ENCODE measurements around the gene NSUN4. TPM values are rescaled to one million over a fixed set of nuclear protein-coding genes. Genes with fewer than 3 reads are reported as not detected.
"Not testable (repeated sequence)": the region's sequence is repeated elsewhere in the genome, so short reads cannot be mapped to it uniquely, and the experiment has no call there.

Gene NSUN4
- 26.3 TPM for total RNA-seq

DNA sequence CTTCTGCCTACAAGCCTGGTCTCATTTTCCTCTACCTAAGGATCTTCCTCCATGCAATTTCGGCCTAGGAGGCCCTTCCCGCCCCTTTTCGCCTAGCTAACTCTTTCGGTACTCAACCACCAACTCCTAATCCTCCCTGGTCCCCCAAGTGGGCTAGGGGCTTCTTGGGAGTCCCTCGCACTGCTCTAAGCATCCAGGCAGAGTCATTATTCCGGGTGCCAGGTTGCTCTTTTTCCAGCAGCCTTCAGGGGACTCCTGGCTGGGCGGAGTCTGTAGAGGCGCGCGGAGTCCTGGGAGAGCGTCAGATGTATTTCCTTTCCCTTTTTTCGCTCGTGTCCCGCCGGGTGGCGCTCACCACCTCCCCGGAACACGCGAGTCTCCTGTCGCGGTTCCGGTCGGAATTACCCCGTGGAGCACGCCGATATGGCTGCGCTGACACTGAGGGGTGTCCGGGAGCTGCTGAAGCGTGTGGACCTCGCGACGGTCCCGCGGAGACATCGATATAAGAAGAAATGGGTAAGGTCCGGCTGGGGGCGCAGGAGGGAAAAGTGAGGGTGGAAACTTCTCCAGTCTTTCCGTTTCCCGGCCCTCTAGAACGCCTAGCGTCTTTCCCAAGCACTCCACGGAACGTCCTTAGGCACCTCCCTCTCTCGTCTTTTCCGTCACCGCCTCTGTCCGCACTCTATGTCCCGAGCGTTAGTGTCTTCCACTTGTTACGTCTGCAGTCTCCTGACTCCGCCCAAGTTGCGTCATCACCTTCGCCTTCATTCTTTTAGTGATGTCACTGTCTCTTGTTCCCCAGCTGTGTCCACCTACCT, at the start of gene NSUN4:
Gene NSUN4, plus strand, starts transcription at position 404 of the 818 bp plus-strand sequence. Its CDS starts 20 bp downstream, at position 424.
- DNase-seq (ENCODE audit: low spot score) = peak; percentile 92

GRCh38 chr1:46295306-46295705, 45.3 kb upstream of the NSUN4 start:
- no peak for DNase-seq (ENCODE audit: low spot score)

GRCh38 chr1:46298387-46298786, 42.2 kb upstream of the NSUN4 start:
- no peak for DNase-seq (ENCODE audit: low spot score)

DNA sequence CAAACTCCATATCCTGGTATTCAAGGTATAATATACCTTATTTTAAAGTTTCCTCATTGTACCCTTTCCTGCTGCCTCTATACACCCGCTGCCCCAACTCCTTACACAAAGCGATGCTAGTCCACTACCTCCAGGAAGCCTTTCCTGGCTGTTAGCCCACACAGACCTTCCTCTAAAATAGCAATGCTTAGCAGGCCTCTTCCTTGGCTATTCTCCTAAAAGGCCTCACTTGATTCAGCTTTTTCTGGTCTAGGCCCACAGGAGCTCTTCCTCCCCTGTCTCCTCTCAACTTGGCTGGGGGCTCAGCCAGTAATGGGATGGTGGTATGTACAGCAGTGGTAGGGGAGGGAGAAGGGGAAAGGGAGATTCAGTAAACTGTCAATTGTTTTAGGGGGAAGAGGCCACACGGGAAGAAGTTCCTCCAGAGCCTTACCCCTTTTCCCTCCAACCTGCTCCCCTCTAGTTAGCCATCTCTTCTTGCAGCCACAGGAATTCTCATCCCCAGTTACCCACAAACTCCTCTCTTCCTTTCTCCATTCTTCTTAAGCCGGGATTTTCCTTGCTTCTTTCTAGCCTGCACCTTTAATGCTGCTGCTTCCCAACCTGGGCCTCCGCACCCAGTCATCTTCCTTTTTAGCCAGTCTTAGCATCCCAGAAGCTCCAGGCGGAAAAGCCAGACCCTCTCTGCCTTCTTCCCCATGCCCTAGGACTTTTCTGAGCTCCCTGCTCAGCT, 39.8 kb upstream of the NSUN4 start:
- no peak for DNase-seq (ENCODE audit: low spot score)

DNA sequence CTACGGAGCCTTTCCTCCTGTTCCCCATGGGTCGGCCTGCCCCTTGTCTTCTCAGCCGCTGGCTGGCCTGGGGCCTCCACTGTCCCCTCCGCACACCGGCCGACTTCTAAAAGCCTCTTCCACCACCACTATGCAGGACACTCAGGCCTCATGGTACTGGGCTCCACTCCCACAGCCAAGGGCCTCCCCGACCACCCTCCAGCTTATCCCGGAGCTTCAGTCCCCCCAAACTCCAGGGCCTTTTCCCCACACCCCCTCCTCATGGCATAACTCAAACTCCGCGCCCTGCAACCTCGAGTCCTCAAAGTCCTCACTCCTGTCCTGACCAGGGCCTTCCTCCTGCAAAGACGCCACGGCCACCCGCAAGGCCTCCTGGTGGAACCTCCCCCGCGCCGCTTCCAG, 39.2 kb upstream of the NSUN4 start:
- DNase-seq (ENCODE audit: low spot score) = no peak

DNA sequence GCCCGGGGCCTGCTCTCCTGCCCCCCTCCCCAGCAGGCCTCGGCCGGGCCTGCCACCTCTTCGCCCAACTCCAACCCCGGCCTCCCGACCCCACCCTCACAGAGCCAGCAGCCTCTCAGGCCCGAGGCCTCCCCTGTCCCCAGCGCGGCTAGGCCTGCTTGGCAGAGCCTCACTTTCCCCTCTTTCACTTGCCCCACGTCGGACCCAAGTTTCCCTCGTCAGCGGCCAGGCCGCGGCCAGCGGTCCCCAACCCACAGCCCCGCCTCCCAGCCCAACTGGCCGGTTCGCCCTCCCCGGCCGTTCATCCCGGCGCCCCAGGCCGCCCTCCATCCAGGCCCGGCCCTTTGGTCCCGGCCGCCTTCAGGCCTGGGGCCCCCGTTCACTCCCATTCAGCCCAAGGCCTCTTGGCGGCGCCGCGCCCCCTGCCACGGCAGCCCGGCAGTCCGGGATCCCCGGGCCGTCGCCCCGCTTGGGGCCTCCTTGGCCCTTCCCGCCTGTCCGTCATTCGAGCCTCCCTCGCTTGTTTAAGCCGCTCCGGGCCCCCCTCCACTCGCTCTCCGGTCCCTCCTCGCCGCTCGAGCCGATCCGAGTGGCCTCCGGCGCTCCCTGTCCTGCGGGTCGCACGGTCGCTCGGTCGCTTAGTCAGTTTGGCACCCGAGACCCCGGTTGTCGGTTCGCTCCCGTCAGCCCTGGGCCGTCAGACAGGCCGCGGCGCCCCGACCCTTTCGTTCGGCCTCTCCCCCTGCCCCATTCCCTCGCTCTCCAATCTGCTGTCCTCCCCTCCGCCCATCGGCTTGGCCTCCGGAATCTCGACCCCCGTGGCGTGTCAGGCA, 38.6 kb upstream of the NSUN4 start:
- DNase-seq (ENCODE audit: low spot score) = peak; percentile 36

GRCh38 chr1:46302641-46303037, 38.0 kb upstream of the NSUN4 start:
- DNase-seq (ENCODE audit: low spot score) = peak; percentile 12

GRCh38 chr1:46303038-46303871, 37.4 kb upstream of the NSUN4 start, which contains the start of the genes LRRC41 and UQCRH:
Gene LRRC41 (minus strand): TSS chr1:46303616. CDS start chr1:46303322, 294 bp downstream.
Gene UQCRH (plus strand): TSS chr1:46303698. CDS start chr1:46303767, 69 bp downstream.
- DNase-seq (ENCODE audit: low spot score) = peak; percentile 95

- no peak for DNase-seq (ENCODE audit: low spot score)
Measured at GRCh38 chr1:46303872-46304326, 36.7 kb upstream of the NSUN4 start.

DNA sequence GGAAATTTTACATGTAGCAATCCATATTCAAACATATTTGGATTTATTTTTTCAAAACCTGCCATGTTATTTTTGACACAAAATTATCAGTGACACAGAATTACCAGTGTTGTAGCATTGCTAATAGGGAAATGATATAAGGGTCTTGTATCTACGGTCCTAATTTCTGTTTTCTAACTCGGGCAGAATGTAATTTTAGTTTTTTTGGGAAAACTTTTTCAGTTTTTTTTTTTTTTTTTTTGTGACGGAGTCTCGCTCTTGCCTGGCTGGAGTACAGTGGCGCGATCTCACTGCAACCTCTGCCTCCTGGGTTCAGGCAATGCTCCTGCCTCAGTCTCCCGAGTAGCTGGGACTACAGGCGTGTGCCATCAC, 34.5 kb upstream of the NSUN4 start:
- no peak for DNase-seq (ENCODE audit: low spot score)

- DNase-seq (ENCODE audit: low spot score) = no peak
Measured at GRCh38 chr1:46309401-46310159, 31.0 kb upstream of the NSUN4 start.

DNA sequence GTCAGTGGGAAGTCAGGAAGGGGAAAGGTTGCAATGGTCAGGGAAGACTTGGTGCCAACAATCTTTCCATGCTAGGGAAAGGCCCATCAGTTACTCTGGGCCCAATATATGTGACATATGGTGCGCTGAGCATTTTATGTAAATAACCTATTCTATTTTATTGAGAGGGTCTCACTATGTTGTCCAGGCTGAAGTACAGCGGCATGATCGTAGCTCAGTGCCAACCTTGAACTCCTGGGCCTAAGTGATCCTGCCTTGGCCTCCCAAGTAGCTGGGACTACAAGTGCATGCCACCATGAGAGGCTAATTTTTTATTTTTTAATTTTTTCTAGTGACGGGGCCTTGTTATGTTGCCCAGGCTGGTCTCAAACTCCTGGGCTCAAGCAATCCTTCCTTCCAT, 30.3 kb upstream of the NSUN4 start:
- no peak for DNase-seq (ENCODE audit: low spot score)

DNA sequence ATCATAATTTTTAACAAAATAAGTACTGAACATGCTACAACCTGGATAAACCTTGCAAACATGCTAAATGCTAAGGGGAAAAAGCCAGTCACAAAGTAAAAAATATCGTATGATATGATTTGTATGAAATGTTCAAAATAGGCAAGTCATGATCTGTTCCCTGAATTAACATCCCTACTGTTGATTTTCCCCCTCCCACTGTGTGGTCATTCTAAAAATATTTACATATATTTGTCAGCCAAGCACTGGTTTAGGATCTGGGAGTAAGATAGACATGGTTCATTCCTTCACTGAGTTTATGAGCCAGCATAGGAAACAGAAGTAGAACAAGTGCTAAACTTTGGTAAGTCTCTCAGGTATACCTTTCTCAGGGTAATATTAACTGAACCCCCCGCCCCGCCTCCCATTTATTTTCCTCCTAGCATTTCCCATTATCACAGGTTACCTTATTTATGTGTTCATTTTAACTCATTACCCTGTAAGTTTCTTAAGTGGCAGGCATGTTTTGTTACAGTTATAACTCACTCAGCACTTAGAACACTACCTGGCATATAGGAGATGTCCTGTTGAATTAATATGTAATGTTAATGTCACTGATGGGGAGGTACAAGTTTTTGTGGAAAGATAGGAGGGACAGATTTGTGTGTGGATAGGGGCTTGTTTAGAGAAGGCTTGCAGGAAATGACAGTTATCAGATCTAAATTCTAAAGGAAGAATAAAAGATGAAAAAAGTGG, 24.8 kb upstream of the NSUN4 start:
- DNase-seq (ENCODE audit: low spot score) = no peak

GRCh38 chr1:46317323-46317722, 23.3 kb upstream of the NSUN4 start:
- no peak for DNase-seq (ENCODE audit: low spot score)

DNA sequence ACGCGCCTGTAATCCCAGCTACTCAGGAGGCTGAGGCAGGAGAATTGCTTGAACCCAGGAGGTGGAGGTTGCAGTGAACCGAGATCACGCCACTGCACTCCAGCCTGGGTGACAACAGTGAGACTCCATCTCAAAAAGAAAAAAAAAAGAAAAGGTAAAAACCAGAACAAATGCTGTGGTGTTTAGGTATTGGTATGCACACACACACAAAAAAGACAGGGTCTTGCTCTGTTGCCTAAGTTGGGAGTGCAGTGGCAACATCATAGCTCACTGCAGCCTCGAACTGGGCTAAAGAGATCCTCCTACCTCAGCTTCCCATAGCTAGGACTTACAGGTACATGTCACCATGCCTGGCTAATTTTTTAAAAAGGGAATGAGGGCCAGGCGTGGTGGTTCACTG, 21.3 kb upstream of the NSUN4 start:
- not testable (repeated sequence) for DNase-seq (ENCODE audit: low spot score)

- DNase-seq (ENCODE audit: low spot score) = not testable (repeated sequence)
Measured at GRCh38 chr1:46319960-46320914, 20.4 kb upstream of the NSUN4 start.

DNA sequence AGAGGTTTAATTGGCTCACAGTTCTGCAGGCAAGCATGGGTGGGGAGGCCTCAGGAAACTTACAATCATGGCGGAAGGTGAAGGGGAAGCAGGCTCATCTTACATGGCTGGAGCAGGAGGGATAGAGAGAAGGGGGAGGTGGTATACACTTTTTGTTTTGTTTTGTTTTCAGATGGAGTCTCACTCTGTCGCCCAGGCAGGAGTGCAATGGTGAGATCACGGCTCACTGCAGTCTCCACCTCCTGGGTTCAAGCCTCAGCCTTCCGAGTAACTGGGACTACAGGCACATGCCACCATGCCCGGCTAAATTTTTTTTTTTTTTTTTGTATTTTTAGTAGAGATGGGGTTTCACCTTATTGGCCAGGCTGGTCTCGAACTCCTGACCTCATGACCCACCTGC, 18.4 kb upstream of the NSUN4 start:
- not testable (repeated sequence) for DNase-seq (ENCODE audit: low spot score)
